HCEC 1CT (cell line): ENCODE measurements around the gene TTC39A.
"Not testable (repeated sequence)": the region's sequence is repeated elsewhere in the genome, so short reads cannot be mapped to it uniquely, and the experiment has no call there.

Experiments used
- DNase-seq: peaks from one replicate; pipeline ENCODE4 v3.0.0-alpha.2; 2017

Gene TTC39A

GRCh38 chr1:51264451-51264850 is 65.9 kb downstream of the TTC39A start:
- peak; percentile 97 for DNase-seq

- no peak for DNase-seq
Observed at GRCh38 chr1:51263147-51263877, 67.0 kb downstream of the TTC39A start.

DNA sequence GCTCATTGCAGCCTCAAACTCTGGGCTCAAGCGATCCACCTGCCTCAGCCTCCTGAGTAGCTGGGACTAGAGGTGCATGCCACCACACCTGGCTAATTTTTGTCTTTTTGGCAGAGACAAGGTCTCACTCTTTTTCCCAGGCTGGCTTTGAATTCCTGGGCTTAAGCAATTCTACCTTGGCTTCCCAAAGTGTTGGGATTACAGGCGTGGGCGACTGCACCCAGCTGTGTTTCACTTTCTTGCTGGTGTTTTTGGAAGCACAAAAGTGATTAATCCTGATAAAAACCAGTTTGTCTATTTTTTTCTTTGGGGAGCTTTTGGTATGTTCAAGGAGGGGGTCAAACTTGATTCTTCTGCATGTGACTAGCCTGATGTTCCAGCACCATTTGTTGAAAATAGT is 75.0 kb downstream of the TTC39A start:
- DNase-seq: no peak

DNA sequence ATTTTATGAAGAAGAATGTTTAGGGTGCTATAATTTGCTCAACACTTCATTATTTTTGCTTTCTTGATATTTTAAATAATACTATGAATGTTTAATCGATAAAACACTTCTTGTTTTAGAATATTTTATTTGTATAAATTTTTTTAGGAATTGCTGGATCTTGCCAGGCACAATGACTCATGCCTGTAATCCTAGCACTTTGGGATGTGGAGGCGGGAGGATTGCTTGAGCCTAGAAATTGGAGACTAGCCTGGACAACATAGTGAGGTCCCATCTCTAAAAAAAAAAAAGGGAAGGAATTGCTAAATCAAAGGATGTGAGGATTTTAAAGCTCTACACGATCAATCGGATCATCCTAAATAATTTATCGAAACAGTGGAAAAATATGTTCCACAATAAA is 76.7 kb downstream of the TTC39A start:
- DNase-seq: peak; percentile 29

DNA sequence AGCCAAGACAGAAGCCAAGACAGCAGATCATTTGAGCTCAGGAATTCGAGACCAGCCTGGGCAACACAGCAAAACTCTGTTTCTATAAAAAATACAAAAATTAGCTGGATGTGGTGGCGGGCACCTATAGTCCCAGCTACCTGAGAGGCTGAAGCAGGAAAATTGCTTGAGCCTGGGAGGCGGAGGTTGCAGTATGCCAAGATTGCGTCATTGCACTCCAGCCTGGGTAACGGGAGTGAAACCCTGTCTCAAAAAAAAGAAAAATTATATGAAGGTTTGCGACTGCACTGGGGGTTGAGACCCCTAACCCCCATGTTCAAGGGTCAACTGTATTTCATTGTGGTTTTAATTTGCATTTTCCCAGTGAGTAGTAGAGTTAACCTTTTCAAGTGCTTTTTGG is 78.0 kb downstream of the TTC39A start:
- no peak for DNase-seq

GRCh38 chr1:51251165-51251564 is 79.2 kb downstream of the TTC39A start:
- not testable (repeated sequence) for DNase-seq

DNA sequence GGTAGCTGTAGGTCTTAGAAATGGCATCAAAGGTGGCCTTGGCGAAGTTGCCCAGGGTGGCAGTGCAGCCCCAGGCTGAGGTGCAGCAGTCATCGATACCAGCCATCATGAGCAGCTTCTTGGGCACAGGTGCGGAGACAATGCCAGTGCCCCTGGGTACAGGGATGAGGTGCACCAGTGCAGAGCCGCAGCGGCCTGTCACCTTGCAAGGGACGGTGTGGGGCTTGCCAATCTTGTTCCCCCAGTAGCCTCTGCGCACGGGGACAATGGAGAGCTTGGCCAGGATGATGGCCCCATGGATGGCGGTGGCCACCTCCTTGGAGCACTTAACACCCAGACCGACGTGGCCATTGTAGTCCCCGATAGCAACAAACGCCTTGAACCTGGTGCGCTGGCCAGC is 79.6 kb downstream of the TTC39A start:
- not testable (repeated sequence) for DNase-seq

DNA sequence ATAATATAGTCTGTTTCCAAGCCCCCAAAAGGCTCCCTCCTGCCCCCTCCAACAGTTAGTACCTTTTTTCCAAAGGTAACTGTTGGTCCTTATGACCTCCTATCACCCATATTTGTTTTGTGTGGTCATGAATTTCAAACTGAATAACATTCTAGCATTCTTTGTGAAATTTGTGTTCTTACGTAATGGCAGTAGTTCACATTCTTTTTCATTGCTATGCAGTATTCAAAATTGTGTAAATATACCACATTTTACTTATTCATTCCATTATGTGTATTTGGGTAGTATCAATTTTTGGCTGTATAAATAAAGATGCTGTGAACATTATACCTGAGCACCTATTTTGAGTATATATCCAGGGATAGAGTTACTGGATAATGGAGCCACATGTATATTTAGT is 80.9 kb downstream of the TTC39A start:
- DNase-seq: no peak

GRCh38 chr1:51247499-51247898 is 82.9 kb downstream of the TTC39A start:
- no peak for DNase-seq

GRCh38 chr1:51247022-51247421 is 83.3 kb downstream of the TTC39A start:
- DNase-seq: no peak

DNA sequence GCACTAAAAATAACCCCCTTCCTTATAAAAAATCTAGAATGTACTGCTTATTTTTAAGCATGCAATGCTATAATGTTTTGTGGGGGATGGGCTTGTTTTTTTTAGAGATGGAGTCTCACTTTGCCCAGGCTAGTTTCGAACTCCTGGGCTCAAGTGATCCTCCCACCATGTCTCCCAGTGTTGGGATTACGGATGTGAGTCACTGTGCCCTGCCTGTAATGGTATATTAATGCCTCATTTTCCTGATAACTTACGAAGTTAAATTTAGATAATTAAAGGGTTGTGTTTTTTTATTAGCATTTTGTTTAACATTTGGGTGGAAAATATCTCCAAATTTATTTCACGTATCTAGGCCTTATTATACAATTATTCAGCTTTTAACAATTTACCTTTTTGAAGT is 87.8 kb downstream of the TTC39A start:
- DNase-seq: no peak

DNA sequence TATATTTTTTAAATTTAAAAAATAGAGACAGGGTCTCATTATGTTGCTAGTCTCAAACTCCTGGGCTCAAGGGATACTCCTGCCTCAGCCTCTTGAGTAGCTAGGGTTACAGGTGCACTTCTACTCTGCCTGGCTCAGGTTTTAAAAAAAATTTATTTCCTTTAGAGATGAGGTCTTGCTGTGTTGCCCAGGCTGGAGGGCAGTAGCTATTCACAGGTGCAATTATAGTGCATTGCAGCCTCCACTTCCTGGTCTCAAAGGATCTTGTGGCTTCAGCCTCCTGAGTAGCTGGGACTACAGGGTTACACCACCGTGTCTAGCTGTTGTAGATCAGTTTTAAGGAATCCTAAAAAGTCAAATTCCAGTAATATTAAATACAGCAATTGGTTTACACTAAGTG is 89.2 kb downstream of the TTC39A start:
- no peak for DNase-seq

- DNase-seq: no peak
Observed at GRCh38 chr1:51240084-51240483, 90.3 kb downstream of the TTC39A start.

- no peak for DNase-seq
Observed at GRCh38 chr1:51238034-51238403, 92.3 kb downstream of the TTC39A start.

DNA sequence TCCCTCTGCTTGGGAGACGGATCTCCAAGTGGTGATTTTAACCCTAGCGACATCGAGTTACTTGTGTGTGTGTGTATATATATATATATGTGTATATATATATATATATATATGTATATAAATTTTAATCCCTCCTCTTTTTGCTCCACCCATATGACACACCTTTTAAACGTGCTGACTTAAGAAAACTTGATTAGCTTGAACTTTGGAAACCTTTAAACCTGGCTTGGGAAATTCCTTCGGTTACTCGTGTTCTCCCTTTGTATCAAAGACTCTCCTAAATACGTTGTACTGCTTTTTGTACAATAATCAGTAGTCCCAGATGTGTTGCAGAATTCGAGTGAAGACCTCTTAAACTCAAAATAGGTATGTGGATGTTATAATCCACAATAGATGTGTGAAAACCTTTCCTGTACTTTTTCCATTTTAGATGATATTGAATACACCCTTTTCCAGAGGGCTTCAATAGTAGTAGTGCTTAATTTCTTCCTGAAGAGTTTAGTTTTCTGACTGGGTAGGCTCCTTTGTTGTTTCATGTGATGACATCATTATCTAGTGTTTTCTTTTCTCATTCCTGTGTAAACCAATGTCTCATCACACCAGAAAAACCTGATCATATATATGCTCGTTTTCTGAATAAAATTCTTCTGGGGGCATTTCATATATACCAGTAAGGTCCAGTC is 92.9 kb downstream of the TTC39A start:
- peak; percentile 53 for DNase-seq
